SK-N-MC (cell line): ENCODE results near the gene CACNG7.

ENCODE experiments used
- EZH2 ChIP-seq: fragments of 200-600 bp; sonication (generic); IDR thresholded peaks from one replicate; pipeline ENCODE4 v1.6.1; 2017; ENCODE audit warnings: antibody characterized with exemption
- FOXP2 ChIP-seq: optimal IDR thresholded peaks from 2 replicates; pipeline ENCODE3; 2011; ENCODE audit warnings: mild to moderate bottlenecking, moderate library complexity; ENCODE audit not compliant: insufficient read depth; ENCODE audit errors: extremely low read length, control extremely low read depth
- POLR2AphosphoS5 ChIP-seq: IDR thresholded peaks from 2 replicates; pipeline ENCODE4 v1.6.1; 2012; ENCODE audit warnings: mild to moderate bottlenecking, low read depth, low read length, borderline replicate concordance

GRCh38 chr19:53883741-53884140 lies 25.3 kb upstream of the CACNG7 start:
- no peak for TF ChIP-seq EZH2
- TF ChIP-seq POLR2AphosphoS5, result no peak
- TF ChIP-seq FOXP2, result no peak
